ENCODE results near the gene HEBP2. TPM values are rescaled to one million over a fixed set of nuclear protein-coding genes. Genes with fewer than 3 reads are reported as not detected.

HEBP2 gene, protein sequence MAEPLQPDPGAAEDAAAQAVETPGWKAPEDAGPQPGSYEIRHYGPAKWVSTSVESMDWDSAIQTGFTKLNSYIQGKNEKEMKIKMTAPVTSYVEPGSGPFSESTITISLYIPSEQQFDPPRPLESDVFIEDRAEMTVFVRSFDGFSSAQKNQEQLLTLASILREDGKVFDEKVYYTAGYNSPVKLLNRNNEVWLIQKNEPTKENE
- total RNA-seq: 52.6 and 70.2 TPM in 2 replicates

DNA sequence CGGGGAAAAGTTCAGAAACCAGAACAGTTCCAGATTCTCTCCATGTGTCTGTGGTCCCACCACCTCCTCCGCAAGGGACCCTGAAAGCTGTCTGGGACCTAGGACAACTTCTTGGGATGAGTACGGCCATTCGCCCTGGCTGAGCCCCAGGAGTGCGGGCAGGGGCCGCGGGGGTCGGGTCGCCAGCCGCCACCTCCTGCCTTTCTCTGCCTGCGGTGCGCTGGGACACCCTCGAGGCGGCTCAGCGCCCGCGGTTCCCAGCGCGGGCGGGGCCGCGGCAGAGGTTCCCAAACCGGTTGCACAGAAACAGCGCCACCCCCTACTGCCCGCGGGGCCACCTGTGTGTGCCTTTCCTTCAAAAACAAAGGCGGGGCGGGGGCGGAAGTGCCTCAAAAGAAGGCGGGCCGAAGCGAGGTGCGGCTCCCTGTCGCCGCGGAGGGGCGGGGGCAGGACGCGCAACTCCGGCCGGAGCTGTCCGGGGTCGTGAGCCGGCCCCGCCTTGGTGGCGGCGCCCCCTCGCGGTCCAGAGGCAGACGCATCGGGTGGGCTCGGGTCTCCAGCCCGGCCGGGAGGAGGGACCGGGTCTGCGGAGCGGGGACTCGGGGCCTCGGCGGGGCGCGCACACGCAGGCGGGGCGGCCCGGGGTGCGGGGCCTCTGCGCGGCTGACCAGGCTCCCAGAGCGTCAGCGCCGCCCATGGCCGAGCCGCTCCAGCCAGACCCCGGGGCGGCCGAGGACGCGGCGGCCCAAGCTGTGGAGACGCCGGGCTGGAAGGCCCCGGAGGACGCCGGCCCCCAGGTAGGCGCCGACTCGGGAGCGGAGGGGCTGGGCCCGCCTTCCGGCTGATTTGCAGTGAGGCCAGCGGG is at the start of gene HEBP2:
TSS of gene HEBP2 (plus strand) at position 423 of the 865 bp plus-strand sequence. CDS start at position 696, 273 bp downstream.

DNA sequence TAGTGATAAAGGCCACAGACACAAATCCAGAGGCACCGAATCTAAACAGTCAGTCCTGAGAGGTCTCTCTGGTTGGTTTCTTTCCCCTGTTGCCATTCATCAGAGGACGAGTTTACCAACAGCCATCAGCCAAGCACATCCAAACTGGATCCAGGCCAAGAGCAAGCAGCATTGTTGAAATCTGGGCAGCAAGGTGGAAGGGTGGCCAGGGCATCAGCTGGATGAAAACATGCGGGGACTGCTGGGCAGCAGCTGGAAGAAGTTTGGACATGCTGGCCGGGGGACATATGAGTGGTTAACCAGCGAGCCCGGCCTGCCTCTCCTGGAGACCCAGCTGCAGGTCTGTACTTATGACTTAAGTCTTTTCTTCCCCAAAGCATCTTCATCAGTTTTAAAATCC is 26.2 kb upstream of the HEBP2 start, which contains the start of gene SMIM28:
TSS of gene SMIM28 (plus strand) at position 62 of the 400 bp plus-strand sequence. CDS start at position 230, 168 bp downstream.

Other genes starting within 250 kb of the HEBP2 start
- 0.08 and 0.39 TPM in 2 replicates for gene ARFGEF3, start 242.3 kb upstream of the HEBP2 start, total RNA-seq
- gene PBOV1, start 185.7 kb upstream of the HEBP2 start, total RNA-seq: not detected in 2 replicates
- gene SMIM28, start 26.3 kb upstream of the HEBP2 start, total RNA-seq: not detected in 2 replicates
- 15.1 and 22.0 TPM in 2 replicates for gene NHSL1, start 95.3 kb downstream of the HEBP2 start, total RNA-seq

Data from epithelial cell of alveolus of lung (primary cell).